ENCODE results near the gene POU4F1. TPM values are rescaled to one million over a fixed set of nuclear protein-coding genes. Genes with fewer than 3 reads are reported as not detected.
A peak's percentile ranks its signal among the peaks of the same experiment; 100 is the strongest.

The POU4F1 gene
- total and polyA plus RNA-seq, 2 donors (not counting 3 experiments of a cell fraction or from before 2014, with no cell fraction given) = 0.30 to 1.1 TPM

DNA sequence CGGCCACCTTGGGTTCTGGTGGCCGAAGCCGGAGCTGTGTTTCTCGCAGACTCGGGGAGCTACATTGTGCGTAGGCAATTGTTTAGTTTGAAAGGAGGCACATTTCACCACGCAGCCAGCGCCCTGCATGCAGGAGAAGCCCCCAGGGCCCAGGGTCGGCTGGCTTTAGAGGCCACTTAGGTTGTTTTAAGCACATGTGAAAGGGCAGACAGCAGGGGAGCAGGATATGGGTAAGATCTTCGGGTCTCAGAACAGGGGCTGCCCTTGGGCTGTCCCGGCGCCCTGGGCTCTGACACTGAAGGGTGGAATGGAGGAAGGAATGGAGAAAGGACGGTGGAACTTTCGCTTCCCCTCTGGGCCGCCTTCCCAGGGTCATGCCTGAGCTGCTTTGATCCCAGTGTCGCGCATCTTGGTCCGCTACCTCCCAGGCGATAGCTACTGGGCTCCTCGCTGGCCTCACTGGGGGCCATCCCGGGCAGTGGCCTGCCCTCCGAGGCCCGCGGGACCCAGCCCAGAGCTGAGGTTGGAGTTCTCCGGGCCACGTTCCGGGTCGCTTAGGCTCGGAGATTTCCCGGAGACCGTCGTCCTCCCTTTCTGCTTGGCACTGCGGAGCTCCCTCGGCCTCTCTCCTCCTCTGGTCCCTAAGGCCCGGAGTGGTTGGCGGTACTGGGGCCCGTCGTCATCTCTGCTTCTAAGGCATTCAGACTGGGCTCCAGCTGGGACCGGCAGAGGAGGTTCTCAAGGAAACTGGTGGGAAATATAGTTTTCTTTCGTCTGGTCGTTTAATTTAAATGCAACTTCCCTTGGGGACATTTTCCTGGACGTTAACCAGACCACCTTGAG, 4.3 kb upstream of the POU4F1 start:
- peaks cover 7% of the 10 kb centered on the region for H3K4me1 ChIP-seq (ENCODE audit: control insufficient read depth, extremely low read depth, insufficient read depth, low read length)
- H3K79me2 ChIP-seq (ENCODE audit: control insufficient read depth, insufficient read depth, low read length) = no peaks in the 10 kb centered on the region
- TF ChIP-seq, protein P1, sequence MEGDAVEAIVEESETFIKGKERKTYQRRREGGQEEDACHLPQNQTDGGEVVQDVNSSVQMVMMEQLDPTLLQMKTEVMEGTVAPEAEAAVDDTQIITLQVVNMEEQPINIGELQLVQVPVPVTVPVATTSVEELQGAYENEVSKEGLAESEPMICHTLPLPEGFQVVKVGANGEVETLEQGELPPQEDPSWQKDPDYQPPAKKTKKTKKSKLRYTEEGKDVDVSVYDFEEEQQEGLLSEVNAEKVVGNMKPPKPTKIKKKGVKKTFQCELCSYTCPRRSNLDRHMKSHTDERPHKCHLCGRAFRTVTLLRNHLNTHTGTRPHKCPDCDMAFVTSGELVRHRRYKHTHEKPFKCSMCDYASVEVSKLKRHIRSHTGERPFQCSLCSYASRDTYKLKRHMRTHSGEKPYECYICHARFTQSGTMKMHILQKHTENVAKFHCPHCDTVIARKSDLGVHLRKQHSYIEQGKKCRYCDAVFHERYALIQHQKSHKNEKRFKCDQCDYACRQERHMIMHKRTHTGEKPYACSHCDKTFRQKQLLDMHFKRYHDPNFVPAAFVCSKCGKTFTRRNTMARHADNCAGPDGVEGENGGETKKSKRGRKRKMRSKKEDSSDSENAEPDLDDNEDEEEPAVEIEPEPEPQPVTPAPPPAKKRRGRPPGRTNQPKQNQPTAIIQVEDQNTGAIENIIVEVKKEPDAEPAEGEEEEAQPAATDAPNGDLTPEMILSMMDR (IDR thresholded peaks at IDR 0.05; ENCODE audit: extremely low read depth in 1 of 2, insufficient read depth in 1 of 2, low read depth in 1 of 2, low read length in 2 of 2) = no peak
- peak; percentile 7 for TF ChIP-seq EZH2 (IDR thresholded peaks at IDR 0.05; ENCODE audit: borderline replicate concordance, low read depth, low read length, severe bottlenecking)
- H3K4me2 ChIP-seq (ENCODE audit: insufficient read depth, low read length) = no peak overlapping the region
- CTCF ChIA-PET = no interaction called here
- no peaks in the 10 kb centered on the region for H3K9me3 ChIP-seq (replicated peaks; ENCODE audit: control insufficient read depth, insufficient read depth, low read length)
- POLR2A ChIA-PET = no interaction called here
- BruUV-seq (replicated peaks) = no TSS peak
- intact Hi-C loops (cut with micrococcal nuclease) = loop anchor here (1.0 to 5.0 kb wide), 3 partner anchors 9 to 785 kb away; partner anchors contain the start of gene OBI1
- no peaks in the 10 kb centered on the region for H3K36me3 ChIP-seq (ENCODE audit: control insufficient read depth in 2 of 2, extremely low read depth in 1 of 2, insufficient read depth in 2 of 2, low read length in 2 of 2)
- H3K27ac ChIP-seq (ENCODE audit: insufficient read depth, low read depth, low read length) = no peak overlapping the region
- no peaks in the 10 kb centered on the region for H4K20me1 ChIP-seq (replicated peaks; ENCODE audit: control insufficient read depth, extremely low read depth, insufficient read depth, low read length)
- no peak overlapping the region for H3K9ac ChIP-seq (replicated peaks; ENCODE audit: extremely low read depth, insufficient read depth, low read length)
- dilution Hi-C loops (cut with MboI; ENCODE audit: extremely low pct_ligation_motif_present, low sequenced_read_pairs) = no loop called here
- H2AFZ ChIP-seq (ENCODE audit: low read depth, low read length) = no peak overlapping the region
- no peak overlapping the region for H3K4me3 ChIP-seq (replicated peaks in 1 of 3; ENCODE audit: insufficient read depth in 1 of 3, low read depth in 1 of 3, low read length in 3 of 3)
- peaks cover 37 to 71% of the 10 kb centered on the region in 2 experiments for H3K27me3 ChIP-seq (ENCODE audit: control insufficient read depth in 2 of 2, insufficient read depth in 2 of 2, low read length in 2 of 2)
- FAIRE-seq (no peak), DNase-seq (ENCODE audit: low read depth, low spot score) (no peak)
- no peaks in the 10 kb centered on the region for H3K9me1 ChIP-seq (replicated peaks; ENCODE audit: control insufficient read depth, extremely low read depth, insufficient read depth, low read length)
